22Rv1 (cell line): ENCODE data around the gene XNDC1N.

Experiments
- H3K27ac ChIP-seq: fragments of 450-650 bp; 2 replicates; pipeline ENCODE4 v1.5.1; 2017
- CTCF ChIP-seq: fragments of 450-650 bp; IDR thresholded peaks from 2 replicates; pipeline ENCODE4 v1.5.1; 2017; ENCODE audit warnings: mild to moderate bottlenecking
- ZFX ChIP-seq: fragments of 450-650 bp; IDR thresholded peaks from 2 replicates; pipeline ENCODE4 v1.6.1; 2017; ENCODE audit warnings: antibody characterized with exemption, borderline replicate concordance

The XNDC1N gene

GRCh38 chr11:71927820-71928736 lies at the start of gene XNDC1N:
Gene XNDC1N (minus strand): TSS chr11:71928594. CDS start chr11:71923353, 5,241 bp downstream.
- TF ChIP-seq ZFX (no peak), CTCF (no peak)
- peak within 1 kb of the TSS; percentile 96 for H3K27ac ChIP-seq

- H3K27ac ChIP-seq: no peak overlapping the region
These were observed 49.5 kb upstream of the XNDC1N start for GRCh38 chr11:71977743-71978418.

GRCh38 chr11:71977090-71977489 lies 48.7 kb upstream of the XNDC1N start:
- H3K27ac ChIP-seq: no peak overlapping the region
- TF ChIP-seq CTCF (no peak), ZFX (no peak)

More at GRCh38 chr11:71977743-71978418, 49.5 kb upstream of the XNDC1N start:
- TF ChIP-seq CTCF: peak; percentile 91
- TF ChIP-seq ZFX: no peak

GRCh38 chr11:71976551-71976950 lies 48.2 kb upstream of the XNDC1N start:
- TF ChIP-seq CTCF (no peak), ZFX (no peak)
- no peak overlapping the region for H3K27ac ChIP-seq

- no peak overlapping the region for H3K27ac ChIP-seq
- TF ChIP-seq CTCF (no peak), ZFX (no peak)
These were observed 43.3 kb upstream of the XNDC1N start for GRCh38 chr11:71971680-71972079.

GRCh38 chr11:71964641-71965040 lies 36.2 kb upstream of the XNDC1N start:
- H3K27ac ChIP-seq: no peak overlapping the region

More at GRCh38 chr11:71964641-71965040, 36.2 kb upstream of the XNDC1N start:
- TF ChIP-seq ZFX: no peak
- TF ChIP-seq CTCF: no peak
